ENCODE data around the gene FBN2.

DNA sequence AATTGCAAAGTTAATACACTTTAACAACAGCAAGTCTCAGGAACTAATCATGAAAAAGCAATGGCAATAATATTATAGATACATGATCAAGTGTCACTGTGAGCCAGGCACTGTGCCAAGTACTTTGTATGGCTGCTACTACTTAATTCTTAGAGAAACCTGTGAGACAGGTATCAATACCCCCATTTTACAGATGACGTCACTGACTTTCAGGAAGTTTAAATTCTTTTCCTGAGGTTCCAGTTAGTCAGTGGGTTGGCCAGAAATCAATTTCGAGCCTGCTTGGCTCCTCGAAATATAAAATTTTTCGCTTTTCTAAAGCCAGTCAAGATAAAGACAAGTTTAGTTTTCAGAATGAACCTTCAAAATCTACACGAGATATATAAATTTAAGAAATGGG, 324.2 kb downstream of the FBN2 start:
- TF ChIP-seq, protein P1, sequence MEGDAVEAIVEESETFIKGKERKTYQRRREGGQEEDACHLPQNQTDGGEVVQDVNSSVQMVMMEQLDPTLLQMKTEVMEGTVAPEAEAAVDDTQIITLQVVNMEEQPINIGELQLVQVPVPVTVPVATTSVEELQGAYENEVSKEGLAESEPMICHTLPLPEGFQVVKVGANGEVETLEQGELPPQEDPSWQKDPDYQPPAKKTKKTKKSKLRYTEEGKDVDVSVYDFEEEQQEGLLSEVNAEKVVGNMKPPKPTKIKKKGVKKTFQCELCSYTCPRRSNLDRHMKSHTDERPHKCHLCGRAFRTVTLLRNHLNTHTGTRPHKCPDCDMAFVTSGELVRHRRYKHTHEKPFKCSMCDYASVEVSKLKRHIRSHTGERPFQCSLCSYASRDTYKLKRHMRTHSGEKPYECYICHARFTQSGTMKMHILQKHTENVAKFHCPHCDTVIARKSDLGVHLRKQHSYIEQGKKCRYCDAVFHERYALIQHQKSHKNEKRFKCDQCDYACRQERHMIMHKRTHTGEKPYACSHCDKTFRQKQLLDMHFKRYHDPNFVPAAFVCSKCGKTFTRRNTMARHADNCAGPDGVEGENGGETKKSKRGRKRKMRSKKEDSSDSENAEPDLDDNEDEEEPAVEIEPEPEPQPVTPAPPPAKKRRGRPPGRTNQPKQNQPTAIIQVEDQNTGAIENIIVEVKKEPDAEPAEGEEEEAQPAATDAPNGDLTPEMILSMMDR (IDR thresholded peaks at IDR 0.05) = no peak
- no peak for TF ChIP-seq POLR2A (IDR thresholded peaks at IDR 0.05)

All from Peyer's patch (tissue), 4 donors.